ENCODE results near the gene HOXD13. TPM values are rescaled to one million over a fixed set of nuclear protein-coding genes. Genes with fewer than 3 reads are reported as not detected.

HOXD13 gene
- total RNA-seq, 1 experiment from 2014 or later, result 0.36 TPM

DNA sequence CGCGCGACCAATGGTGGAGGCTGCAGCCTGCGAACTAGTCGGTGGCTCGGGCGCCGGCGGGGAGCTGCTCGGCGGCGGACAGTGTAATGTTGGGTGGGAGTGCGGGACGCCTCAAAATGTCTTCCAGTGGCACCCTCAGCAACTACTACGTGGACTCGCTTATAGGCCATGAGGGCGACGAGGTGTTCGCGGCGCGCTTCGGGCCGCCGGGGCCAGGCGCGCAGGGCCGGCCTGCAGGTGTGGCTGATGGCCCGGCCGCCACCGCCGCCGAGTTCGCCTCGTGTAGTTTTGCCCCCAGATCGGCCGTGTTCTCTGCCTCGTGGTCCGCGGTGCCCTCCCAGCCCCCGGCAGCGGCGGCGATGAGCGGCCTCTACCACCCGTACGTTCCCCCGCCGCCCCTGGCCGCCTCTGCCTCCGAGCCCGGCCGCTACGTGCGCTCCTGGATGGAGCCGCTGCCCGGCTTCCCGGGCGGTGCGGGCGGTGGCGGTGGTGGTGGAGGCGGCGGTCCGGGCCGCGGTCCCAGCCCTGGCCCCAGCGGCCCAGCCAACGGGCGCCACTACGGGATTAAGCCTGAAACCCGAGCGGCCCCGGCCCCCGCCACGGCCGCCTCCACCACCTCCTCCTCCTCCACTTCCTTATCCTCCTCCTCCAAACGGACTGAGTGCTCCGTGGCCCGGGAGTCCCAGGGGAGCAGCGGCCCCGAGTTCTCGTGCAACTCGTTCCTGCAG is 30.3 kb downstream of the HOXD13 start, which contains the start of gene HOXD9:
TSS of gene HOXD9 (plus strand) at position 37 of the 728 bp plus-strand sequence. CDS start at position 87, 50 bp downstream.
- Histone ChIP-seq H3K4me2 (ENCODE audit: low read length) (no peak within 1 kb of the TSS), H2AFZ (ENCODE audit: low read length) (no peak within 1 kb of the TSS), H3K79me2 (ENCODE audit: low read length) (no peaks in the 10 kb centered on the region), H3K9me3 (ENCODE audit: low read length) (no peaks in the 10 kb centered on the region), H4K20me1 (ENCODE audit: low read length) (no peaks in the 10 kb centered on the region), H3F3A (ENCODE audit: low read length, unreplicated experiment) (no peaks in the 10 kb centered on the region), H3K36me3 (ENCODE audit: low read depth, low read length) (no peaks in the 10 kb centered on the region; the same call in 1 of the 2 replicates), H3K4me1 (ENCODE audit: insufficient read depth, low read length) (no peaks in the 10 kb centered on the region), H3K9me2 (replicated peaks; ENCODE audit: low read length) (no peaks in the 10 kb centered on the region), H3K9ac (ENCODE audit: low read length) (no peak within 1 kb of the TSS), H3K27ac (ENCODE audit: low read length) (no peak within 1 kb of the TSS), H3K4me3 (ENCODE audit: low read length) (no peak within 1 kb of the TSS), H3K27me3 (ENCODE audit: low read length) (no peaks in the 10 kb centered on the region)
- ChIA-PET POLR2A (ENCODE audit: unreplicated experiment) (no interaction called here), CTCF (no interaction called here)
- intact Hi-C loops (cut with micrococcal nuclease), result no loop called here
- ATAC-seq (no peak), DNase-seq (no peak)
- no TSS peak for BruUV-seq (replicated peaks)
- TF ChIP-seq EZH2phosphoT487 (IDR thresholded peaks at IDR 0.05; ENCODE audit: borderline replicate concordance, low read length), result no peak
- TF ChIP-seq, protein P1, sequence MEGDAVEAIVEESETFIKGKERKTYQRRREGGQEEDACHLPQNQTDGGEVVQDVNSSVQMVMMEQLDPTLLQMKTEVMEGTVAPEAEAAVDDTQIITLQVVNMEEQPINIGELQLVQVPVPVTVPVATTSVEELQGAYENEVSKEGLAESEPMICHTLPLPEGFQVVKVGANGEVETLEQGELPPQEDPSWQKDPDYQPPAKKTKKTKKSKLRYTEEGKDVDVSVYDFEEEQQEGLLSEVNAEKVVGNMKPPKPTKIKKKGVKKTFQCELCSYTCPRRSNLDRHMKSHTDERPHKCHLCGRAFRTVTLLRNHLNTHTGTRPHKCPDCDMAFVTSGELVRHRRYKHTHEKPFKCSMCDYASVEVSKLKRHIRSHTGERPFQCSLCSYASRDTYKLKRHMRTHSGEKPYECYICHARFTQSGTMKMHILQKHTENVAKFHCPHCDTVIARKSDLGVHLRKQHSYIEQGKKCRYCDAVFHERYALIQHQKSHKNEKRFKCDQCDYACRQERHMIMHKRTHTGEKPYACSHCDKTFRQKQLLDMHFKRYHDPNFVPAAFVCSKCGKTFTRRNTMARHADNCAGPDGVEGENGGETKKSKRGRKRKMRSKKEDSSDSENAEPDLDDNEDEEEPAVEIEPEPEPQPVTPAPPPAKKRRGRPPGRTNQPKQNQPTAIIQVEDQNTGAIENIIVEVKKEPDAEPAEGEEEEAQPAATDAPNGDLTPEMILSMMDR (conservative IDR thresholded peaks at IDR 0.05; ENCODE audit: low read depth, low read length), result no peak

DNA sequence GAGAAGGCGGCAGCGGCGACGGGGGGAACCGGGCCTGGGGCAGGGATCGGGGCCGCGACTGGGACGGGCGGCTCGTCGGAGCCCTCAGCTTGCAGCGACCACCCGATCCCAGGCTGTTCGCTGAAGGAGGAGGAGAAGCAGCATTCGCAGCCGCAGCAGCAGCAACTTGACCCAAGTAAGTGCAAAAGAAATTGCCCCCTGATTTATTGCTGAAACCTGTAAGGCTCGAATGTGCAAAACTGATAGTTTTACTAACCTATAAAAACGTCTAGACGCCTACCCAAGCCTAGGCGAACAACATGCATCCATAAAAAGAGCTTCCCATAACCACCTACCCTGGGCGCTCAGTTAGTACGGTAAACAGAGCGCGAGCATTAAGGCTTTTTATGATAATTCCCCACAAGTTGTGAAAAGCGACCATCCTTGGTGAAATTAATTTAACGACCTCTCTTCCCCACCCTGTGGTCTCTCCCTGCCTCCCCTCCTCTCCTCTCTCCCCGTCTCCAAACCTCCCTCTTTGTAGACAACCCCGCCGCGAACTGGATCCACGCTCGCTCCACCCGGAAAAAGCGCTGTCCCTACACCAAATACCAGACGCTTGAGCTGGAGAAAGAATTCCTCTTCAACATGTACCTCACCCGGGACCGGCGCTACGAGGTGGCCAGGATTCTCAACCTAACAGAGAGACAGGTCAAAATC is 31.0 kb downstream of the HOXD13 start:
- DNase-seq (no peak), ATAC-seq (no peak)
- H3K4me1 ChIP-seq (ENCODE audit: insufficient read depth, low read length), result no peaks in the 10 kb centered on the region
- no peak overlapping the region for H3K9ac ChIP-seq (ENCODE audit: low read length)
- H3K27me3 ChIP-seq (ENCODE audit: low read length), result no peaks in the 10 kb centered on the region
- no peak overlapping the region for H3K27ac ChIP-seq (ENCODE audit: low read length)
- H3K36me3 ChIP-seq (ENCODE audit: low read depth, low read length), result no peaks in the 10 kb centered on the region; the same call in 1 of the 2 replicates
- TF ChIP-seq, protein P1 (conservative IDR thresholded peaks at IDR 0.05; ENCODE audit: low read depth, low read length), result no peak
- TF ChIP-seq EZH2 (IDR thresholded peaks at IDR 0.05; ENCODE audit: low read length, unreplicated experiment) (no peak), EZH2phosphoT487 (IDR thresholded peaks at IDR 0.05; ENCODE audit: borderline replicate concordance, low read length) (no peak)
- no peaks in the 10 kb centered on the region for H3K9me3 ChIP-seq (ENCODE audit: low read length)
- H2AFZ ChIP-seq (ENCODE audit: low read length), result no peak overlapping the region
- H3K4me3 ChIP-seq (ENCODE audit: low read length), result no peak overlapping the region
- H3K79me2 ChIP-seq (ENCODE audit: low read length), result no peaks in the 10 kb centered on the region
- no peaks in the 10 kb centered on the region for H3K9me2 ChIP-seq (replicated peaks; ENCODE audit: low read length)
- ChIA-PET CTCF (no interaction called here), POLR2A (ENCODE audit: unreplicated experiment) (no interaction called here)
- no peaks in the 10 kb centered on the region for H4K20me1 ChIP-seq (ENCODE audit: low read length)
- H3K4me2 ChIP-seq (ENCODE audit: low read length), result no peak overlapping the region
- no TSS peak for BruUV-seq (replicated peaks)
- intact Hi-C loops (cut with micrococcal nuclease), result no loop called here
- H3F3A ChIP-seq (ENCODE audit: low read length, unreplicated experiment), result no peaks in the 10 kb centered on the region

All from PC-3 (cell line).